Measurements from ENCODE around the gene ELL.

Gene ELL

DNA sequence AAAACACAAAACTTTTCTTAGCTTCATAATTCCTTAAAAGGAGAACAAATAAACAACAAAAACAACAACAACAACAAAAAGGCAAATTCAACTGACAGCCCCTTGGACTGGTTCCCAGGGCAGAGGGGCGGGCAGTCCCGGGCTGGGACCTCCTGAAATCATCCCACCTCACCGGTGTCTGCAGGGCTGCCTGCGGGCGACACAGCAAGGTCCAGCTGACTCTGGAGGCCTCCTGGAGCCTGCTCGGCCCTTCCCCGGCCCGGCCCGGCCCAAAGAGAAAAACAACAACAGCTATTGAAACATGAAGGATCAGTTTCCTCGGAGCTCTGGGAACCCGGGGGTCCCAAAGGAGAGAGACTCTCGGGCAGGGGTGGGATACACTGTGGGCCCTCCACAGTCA is 78.9 kb downstream of the ELL start:
- no peak for DNase-seq

DNA sequence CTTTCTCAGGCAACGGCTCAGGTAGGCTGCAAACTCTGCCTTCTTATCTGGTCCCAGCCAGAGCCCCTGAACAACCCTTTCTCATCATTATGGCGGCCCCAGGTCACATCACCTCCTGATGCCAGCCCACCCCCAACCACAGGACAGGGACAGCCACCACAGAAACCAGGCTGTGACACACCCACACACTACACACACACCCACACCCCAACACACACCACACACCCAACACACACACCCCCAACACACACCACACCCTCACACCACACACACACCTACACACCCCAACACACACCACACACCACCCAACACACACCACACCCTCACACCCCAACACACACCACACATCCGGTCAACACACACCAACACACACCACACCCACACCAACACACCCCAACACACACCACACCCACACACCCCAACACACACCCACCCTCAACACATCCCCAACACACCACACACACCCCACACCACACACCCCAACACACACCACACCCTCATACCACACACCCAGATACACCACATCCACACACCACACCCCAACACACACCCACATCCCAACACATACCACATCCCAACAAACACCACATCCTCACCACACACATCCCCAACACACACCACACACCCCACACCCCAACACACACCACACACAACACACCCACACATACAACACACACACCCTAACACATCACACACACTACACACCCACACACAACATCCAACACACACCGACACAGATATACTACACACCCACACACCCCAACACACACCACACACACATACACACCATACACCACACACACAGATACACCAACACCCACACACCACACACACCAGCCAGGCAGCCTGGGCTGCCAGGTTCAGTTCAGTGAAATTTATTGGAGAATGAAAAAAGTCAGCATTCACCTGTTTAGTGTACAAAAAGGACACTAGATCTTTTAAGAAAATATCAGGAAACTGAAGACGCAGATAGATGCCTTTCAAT is 79.8 kb downstream of the ELL start:
- no peak for DNase-seq

DNA sequence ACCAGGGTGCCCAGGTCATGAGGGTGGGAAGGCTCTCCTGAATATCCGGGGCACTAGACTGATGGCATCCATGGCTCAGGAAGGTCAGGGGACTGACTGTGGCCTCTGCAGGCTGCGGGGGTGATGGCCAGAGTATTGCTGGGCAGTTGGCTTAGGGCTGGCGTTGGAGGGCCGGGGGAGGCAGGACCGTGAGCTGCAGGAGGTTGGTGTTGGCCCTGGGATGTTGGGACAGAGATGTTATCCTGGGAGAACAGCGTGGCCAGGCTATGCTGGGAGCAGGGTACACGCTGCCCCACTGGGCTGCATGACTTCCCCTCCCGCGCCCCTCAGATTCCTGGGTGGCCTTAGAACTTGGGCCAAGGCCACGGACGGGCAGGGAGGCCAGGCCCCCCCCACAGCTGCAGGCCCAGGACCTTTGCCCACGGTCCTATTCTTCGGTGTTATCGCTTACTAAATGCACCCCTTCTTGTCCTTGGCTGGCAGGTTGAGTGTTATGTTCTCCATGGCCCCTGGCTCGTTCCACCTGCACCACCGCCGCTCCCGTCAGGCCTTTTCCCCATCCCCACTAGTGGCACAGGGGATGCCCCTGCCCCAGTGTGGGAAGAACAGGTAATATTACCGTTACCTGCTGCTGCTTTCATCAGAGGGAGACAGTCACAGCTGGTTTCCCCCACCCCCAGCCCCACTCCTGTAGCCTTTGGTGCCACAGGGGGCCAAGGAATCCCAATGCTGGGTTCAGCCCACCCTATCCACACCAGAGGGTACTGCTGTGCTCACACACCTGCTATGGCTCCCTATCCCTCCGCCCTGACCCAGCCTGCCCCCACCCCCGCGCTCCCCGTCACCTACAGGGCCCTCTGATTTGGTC is 80.7 kb downstream of the ELL start:
- no peak for DNase-seq

DNA sequence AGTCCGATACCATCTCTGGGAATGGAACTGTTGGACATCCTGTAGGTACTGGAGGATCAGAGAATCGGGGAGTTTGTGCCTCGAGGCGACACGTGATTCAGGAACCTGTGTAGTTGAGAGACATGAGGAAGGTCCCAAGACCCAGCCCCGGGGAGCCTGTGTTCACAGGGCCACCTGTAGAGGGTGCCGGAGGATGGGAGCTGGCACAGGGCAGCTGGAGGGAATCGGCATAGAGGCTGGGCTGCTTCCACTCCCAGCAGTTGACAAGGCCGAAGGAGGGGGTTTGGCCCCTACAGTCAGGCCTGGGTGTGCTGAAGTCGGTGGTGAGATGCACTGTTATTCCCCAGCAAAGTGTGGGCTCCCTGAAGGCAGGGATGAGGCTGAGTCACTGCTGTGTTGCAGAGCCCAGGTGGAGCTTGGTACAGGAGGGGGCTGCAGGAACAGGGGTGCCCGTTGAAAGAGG is 81.4 kb downstream of the ELL start:
- DNase-seq = no peak

DNA sequence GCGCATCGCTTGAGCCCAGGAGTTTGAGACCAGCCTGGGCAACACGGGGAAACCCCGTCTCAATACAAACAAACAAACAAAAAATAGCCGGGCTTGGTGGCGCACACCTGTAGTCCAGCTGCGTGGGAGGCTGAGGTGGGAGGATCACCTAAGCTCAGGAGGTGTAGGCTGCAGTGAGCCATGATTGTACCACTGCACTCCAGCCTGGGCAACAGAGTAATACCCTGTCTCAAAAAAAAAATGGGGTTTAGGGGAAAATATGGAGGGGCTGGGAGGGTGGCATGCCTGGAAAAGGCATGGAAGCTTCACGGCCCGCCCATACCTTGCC is 82.0 kb downstream of the ELL start:
- no peak for DNase-seq

DNA sequence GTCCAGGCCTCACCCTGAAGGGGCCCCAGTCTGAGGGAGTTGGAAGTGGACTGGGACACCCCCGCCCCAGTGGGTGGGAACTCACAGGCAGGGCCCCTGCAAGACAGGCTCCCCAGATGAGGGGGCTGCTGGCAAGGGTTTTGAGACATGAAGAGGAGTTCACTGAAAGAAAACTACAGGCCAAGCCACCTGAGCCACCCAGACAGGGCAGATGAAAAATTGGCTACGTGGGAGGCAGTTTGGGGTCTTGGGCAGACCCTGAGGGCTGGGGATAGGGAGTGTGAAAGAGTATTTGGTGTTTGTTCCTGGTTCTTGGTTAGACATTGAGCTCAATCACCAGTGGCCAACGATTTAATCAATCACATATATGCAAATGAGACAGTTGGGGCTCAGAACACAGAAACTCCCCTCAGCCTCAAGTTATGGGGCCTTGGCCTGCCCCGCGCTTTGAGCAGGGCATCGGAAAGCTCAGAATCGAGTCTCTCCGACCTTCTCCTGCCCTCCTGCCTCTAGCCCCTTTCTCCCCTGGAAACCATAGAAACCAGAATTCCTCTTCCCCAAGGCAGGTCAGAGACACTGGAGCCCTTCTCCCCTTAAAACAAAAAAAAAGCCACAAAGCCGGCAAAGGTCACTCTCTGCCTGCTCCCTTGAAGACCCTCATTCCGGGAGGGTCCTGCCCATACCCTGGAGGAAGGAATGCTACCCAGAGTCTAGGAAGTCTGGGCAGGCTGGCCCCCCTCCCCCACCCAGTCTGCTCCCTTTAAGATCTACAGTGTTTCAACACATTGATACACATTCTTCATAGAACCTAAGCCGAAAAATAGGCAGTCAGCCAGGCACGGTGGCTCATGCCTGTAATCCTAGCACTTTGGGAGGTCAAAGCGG is 82.6 kb downstream of the ELL start:
- DNase-seq = no peak

DNA sequence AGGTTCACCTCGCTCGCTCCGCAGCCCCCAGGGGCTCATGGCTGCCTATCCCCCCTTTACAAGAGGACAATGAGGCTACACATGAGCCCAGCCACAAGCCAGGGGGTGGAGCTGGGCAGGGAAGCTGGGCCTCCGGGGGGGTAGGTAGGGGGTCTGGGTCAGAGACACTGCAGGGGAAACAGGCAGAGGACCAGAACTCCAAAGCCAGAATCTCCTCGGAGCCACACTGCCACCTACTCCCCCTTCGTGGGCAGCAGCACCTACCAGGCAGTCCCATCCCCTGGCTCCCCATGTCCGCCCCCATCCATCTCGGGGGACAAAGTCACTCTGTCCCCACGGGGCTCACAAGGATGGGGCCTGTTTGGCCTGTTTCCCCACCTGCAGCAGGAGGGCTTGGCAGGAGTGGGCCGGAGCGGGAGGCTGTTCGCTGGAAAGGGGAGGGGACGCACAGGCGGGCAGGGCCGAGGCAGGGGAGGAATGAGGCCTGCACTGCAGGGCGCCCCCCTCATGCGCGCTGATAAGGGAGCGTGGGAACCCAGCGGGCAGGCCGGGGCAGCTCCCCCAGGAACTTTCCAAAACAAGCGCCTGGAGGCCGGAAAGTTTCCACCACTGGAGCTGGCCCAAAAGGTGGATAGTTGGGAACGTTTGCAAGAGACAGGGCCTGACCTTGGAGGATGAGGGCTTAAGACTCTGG is 83.4 kb downstream of the ELL start:
- DNase-seq = no peak

DNA sequence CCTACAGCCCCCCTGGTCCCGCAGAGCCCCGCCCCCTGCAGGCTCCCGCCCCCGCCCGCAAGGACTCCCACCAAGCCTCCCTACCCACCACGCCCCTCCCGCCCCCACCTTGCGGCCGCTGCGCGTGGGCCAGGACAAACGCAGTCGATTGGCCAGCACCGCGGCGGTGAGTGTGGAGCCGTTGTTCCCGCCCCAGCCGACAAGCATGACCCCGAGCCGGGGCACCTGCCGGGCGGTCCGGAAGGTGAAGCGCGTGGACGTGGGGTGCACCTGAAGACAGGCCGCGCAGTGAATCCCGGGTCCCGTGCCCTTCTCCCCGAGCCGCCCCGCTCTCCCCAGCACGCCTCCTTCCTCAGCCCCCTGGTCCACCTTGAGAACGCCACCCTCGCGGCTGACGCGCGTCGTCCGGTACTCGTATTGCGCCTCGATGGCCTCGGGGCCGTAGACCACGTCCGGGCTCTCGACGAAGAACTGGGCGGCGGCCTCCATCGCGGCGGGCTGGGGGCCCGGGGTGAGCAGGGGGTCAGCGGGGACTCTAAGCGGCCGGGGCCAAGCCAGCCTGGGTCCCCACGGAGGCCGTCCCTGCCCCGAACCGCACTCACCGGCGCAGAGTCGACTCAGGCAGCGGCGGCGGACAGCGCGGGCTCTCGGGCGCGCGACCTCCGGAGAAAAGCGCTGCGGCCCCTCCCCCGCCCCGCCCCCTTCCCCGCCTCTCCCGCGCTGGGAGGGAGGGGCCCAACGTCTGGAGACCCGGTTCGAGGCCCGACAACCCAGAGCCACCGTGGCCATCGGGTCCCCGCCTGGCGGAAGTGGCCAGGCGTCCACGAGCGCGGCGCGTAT is 84.2 kb downstream of the ELL start, which contains the start of gene ISYNA1:
TSS of gene ISYNA1 (minus strand) at position 643 of the 840 bp plus-strand sequence. CDS start at position 489, 154 bp downstream.
- DNase-seq = no peak

DNA sequence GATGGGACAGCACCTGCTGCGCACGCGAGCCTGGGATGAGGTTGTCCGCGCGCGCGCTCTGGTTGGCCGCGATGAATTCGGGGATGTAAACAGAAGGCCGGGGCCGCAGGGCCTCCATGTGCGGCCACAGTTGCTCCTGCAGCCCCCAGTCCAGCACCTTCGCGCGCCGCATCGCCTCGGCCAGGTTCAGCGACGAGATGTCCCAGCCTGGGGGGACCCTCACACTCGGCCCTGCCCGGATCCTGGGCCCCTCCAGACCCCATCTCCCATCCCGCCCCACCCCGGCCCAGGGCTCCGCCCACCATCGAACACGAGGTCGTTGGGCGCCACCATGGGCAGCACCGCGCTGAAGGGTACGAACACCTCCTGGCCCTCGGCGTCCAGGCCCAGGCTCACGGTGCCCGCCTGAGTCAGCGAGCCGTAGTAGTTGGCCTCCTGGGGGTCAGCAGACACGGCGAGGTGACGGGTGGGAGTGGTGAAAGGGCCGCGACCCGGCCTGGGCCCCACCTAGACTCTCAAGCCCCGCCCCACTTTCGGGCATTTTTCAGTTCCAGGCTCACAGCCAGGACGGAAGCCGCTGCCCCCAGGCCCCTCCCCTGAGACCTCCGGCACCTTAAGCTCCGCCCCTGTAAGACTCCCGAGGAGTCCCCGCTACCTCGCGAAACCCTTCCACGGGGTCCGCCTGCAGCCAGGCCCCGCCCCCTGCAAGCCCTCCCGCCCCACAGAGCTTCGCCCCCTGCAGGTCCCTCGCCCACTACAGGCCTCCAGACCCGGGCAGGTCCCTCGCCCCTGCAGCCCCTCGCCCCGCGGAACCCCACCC is 85.0 kb downstream of the ELL start:
- no peak for DNase-seq

DNA sequence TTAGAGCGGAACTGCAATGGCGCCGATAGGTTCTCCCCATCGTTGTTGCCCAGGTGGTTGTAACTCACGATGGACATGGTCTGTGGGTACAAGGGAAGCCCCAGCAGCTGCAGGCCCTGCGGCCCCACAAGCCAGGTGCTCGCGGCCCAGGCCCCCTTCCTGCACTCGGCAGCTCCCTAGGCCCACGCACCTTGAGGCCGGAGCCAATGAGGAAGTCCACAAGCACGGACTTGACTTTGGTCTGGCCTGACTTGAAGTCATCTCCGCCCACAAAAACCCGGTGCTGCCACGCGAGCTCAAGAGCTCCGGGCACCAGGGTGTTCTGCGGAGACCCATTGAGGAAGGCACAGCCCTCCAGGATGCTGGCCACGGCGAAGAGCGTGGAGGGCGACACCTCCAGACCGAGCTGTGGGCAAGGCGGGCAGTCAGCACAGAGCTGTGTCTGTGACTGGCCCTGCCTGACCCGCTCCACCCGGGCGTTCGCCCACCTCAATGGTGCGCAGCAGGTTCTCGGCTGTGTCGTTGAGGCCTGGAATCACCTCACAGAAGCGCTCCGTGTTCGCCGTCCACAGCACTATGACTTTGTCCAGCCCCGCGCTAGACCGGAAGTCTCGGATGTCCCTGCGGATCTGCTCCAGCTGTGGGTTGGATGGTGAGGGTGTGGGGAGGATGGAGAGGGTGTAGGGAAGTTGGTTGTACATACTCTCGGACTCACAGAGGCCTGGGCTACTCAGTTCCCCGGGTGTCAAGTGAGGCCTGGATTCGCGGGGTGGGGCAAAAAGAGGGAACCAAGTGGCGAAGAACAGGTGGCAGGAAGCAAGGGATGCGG is 85.8 kb downstream of the ELL start:
- no peak for DNase-seq

DNA sequence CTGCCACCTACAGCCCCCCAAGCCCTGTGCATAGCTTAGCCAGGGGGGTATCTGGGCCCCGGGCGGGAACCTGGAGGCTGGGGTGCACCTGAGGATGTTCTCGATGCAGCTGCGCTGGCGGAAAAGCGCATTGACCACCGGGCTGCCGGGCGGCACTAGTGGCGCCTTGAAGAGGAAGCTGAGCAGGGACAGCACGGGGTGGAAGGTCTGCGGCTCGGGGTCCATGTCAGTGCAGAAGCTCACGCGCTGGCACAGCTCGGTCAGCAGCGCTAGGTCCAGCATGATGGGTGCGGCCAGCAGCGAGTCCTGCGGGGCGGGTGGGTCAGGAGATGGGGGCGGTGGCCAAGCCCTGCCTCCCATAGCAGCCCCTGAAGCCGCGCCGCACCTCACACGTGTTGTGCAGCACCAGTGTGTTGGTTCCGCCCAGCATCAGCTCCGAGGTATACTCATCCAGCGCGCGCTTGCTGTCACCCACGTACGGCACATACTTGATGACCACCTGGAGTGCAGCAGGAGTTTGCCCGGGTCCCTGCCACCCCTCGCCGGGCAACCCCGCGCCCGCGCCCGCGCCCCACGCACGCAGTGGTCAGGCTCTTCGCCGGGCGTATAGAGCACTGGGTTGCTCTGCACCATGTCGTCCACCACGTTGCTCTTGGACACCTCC is 86.6 kb downstream of the ELL start:
- no peak for DNase-seq

DNA sequence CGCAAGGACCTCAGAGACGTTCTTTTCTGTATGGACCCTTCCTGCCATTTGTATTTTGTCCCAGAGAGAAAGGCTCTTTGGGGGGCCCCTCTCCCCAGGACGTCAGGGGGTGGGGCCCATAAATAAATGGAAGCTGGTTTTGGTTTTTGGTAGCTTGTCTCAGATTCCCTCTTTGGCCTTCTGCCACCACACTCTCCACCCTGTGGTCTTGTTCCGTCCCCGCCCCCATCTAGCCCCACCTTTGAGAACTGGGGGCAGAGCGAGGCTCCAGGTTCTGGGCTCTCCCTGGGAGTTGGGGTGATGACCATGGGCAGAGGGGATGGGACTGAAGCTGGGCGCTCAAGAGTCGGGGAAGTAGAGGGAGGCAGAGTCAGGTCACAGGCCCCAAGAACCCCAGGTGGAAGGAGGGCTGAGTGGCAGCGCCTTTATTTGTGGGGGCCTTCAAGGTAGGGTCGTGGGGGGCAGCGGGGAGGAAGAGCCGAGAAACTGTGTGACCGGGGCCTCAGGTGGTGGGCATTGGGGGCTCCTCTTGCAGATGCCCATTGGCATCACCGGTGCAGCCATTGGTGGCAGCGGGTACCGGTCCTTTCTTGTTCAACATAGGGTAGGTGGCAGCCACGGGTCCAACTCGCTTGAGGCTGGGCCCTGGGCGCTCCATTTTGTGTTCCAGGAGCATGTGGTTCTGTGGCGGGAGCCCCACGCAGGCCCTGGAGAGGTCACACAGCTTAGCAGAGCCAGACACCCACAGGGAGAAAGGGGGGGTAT is 87.3 kb downstream of the ELL start:
- no peak for DNase-seq

DNA sequence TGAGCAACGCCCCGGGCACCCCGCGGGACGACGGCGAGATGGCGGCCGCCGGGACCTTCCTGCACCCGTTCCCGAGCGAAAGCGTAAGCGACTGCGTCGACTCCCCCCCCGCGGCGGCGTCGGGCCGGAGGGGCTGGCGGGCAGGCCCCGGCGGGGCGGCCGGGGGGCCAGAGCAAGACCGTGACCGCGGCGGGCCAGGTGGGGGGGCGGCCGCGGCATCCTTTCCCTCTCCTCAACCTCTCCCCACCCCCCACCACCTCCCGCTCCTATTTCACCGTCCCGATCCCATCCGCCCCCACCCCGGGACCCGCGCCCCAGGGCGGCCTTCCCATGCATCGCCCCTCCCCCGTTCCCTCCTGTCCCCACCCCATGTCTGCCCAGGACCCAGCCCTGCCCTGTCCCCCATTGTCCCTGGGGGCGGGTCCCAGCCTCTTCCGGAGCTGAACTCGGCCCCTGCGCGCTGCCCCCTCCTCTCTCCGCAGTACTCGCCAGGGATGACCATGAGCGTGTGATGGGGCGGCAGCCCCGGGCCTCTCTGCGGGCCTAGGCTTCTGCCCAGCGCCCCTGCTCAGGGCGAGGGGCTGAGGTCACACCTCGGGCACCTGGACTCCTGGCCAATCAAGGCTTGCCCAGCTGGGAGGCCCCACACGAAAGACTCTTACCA is 88.0 kb downstream of the ELL start:
- no peak for DNase-seq

DNA sequence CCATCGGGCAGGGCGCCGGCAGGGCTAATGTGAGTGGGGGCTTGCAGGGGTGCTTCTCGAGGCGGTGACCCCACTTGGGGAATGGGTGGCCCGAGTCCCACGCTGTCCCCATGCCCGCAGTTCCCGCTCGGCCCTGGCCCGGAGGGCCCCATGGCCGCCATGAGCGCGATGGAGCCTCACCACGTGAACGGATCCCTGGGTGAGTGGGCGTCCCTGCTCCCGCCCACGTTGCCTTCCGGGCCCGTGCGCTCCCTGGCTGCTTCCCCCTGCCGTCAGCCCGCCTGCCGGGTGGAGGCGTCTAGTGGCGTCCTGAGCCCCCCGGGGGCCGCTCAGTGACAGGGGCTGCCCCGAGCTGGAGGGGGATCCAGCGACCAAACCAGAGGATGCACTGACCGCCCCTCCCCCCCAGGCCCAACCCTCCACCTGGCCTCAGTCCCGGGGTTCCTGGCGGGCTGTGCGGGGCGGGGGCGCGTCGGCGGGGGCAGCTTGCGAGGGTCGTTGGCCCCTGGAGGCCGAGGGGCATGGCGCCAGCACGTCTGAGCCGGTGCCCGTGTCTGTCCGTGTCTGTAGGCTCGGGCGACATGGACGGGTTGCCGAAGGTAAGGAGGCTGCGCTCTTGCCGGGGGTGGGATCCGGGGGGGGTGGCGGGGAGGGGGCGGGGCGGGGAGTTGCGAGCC is 88.7 kb downstream of the ELL start:
- no peak for DNase-seq

DNA sequence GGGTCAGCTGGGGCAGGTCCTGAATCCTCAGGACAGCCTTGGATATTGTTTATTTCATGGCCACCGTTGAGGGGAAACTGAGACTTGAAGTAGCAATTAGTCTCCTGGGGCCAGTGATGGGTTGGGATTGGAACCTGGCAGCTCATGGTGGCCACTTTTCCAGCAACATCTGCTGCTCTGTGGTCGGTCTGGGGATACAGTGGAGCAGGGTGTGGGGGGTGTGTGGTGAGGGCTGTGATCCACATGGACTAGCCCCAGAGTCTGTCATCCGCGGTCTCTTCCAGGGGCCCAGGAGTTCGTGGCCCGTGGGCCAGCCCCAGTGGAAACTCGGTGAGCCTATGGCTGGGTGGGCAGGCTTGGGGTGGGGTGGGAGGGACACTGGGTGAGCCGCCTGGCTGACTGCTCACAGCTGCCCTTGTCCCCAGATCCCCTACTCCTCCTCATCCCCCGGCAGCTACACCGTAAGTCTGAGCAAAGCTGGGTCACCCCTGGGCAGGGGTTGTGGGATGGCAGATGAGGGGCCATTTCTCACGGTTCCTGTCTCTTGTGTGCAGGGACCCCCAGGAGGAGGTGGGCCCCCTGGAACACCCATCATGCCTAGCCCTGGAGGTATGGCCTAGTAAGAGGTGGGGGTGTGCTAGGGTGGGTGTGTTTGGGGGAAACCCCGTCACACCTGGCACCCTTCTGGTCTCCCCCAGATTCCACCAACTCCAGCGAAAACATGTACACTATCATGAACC is 89.4 kb downstream of the ELL start:
- DNase-seq = no peak
